PFSK-1 (cell line): Measurements from ENCODE around the gene MBTPS1.

ENCODE experiments used
- FOXP2 ChIP-seq: optimal IDR thresholded peaks from 2 replicates; pipeline ENCODE3; 2011; ENCODE audit warnings: borderline replicate concordance, control low read depth, inconsistent platforms; ENCODE audit not compliant: insufficient read depth; ENCODE audit errors: extremely low read length, extremely low read depth
- POLR2AphosphoS5 ChIP-seq: IDR thresholded peaks from 2 replicates; pipeline ENCODE4 v1.6.1; 2012; ENCODE audit warnings: low read depth, mild to moderate bottlenecking, control low read depth, low read length, moderate library complexity
- SIN3A ChIP-seq: IDR thresholded peaks from 2 replicates; pipeline ENCODE4 v1.6.1; 2012; ENCODE audit warnings: mild to moderate bottlenecking, low read length, moderate library complexity, borderline replicate concordance; ENCODE audit not compliant: insufficient read depth
- TAF1 ChIP-seq: IDR thresholded peaks from 2 replicates; pipeline ENCODE4 v1.6.1; 2012; ENCODE audit warnings: low read length, control low read depth, borderline replicate concordance; ENCODE audit not compliant: insufficient read depth
- TF ChIP-seq, protein P1 (sequence below), 2 experiments: IDR thresholded peaks; 2 replicates each; pipeline versions ENCODE4 v1.6.1 to v1.8.0; 2011 to 2012; ENCODE audit warnings: low read depth in 2 of 2, low read length in 2 of 2, control low read depth in 1 of 2, inconsistent platforms in 1 of 2, mild to moderate bottlenecking in 1 of 2, moderate library complexity in 1 of 2; ENCODE audit not compliant: insufficient read depth in 1 of 2

Gene MBTPS1

DNA sequence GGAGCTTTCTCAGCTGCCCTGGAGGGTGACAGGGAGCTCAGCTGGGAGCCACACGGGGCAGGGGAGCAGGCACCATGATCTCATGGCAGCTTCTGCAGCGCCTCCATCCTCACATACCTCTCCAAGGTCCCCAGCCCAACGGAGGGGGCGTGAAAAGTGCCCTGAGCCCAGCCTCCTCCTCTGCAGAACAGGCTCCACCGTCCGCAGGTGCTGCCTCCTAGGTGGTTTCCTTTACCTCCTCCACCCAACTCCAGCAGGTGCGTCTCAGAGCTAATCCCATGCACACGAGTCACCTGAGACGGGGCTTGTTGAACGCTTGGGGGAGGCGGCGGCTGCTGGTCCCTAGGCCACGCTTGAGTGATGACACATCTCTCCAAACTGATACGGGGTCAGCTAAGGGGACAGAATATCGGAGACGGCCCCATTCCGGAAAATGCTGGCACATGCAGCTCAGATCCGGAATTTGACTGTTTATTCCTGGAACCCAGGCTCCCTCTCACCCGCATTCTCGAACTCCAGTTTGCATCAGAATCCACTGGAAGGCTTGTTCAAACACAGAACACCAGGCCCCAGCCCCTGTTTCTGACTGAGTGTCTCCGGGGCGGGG is 73.8 kb downstream of the MBTPS1 start:
- TF ChIP-seq POLR2AphosphoS5, result no peak
- TF ChIP-seq SIN3A, result no peak
- no peak for TF ChIP-seq TAF1
- TF ChIP-seq FOXP2, result no peak
- TF ChIP-seq, protein P1, sequence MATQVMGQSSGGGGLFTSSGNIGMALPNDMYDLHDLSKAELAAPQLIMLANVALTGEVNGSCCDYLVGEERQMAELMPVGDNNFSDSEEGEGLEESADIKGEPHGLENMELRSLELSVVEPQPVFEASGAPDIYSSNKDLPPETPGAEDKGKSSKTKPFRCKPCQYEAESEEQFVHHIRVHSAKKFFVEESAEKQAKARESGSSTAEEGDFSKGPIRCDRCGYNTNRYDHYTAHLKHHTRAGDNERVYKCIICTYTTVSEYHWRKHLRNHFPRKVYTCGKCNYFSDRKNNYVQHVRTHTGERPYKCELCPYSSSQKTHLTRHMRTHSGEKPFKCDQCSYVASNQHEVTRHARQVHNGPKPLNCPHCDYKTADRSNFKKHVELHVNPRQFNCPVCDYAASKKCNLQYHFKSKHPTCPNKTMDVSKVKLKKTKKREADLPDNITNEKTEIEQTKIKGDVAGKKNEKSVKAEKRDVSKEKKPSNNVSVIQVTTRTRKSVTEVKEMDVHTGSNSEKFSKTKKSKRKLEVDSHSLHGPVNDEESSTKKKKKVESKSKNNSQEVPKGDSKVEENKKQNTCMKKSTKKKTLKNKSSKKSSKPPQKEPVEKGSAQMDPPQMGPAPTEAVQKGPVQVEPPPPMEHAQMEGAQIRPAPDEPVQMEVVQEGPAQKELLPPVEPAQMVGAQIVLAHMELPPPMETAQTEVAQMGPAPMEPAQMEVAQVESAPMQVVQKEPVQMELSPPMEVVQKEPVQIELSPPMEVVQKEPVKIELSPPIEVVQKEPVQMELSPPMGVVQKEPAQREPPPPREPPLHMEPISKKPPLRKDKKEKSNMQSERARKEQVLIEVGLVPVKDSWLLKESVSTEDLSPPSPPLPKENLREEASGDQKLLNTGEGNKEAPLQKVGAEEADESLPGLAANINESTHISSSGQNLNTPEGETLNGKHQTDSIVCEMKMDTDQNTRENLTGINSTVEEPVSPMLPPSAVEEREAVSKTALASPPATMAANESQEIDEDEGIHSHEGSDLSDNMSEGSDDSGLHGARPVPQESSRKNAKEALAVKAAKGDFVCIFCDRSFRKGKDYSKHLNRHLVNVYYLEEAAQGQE (IDR thresholded peaks at IDR 0.05; ENCODE audit: insufficient read depth in 1 of 2, low read depth in 2 of 2, low read length in 2 of 2), result no peak

DNA sequence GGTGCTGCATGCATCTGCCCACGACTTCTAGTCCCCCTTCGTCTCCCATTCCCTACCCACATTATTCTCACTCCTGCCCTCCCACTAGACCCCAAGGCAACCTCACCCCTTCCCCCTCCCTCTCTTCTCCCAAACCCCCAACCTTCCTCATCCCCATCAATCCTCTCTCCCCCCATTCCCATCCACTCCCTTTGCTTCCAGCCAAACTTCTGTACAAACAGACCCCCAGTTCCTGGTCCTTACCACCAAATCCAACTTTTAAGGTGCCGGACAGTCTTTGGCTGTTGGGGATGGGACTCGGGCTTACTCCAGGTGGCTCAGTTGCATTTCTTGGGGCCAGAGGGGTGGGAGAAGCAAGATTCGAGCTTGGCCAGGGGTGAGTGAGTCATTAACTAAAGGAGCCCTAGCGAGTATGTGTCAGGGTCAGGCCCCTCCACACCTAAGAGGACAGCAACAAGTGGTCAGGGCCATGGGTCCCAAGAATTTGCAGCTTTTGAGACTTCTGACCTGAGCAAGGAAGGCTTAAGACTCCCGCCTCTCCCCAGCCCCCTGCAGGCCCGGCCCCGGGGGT is 74.3 kb downstream of the MBTPS1 start, which contains the start of gene SLC38A8:
Gene SLC38A8 (minus strand): TSS at position 488 of the 571 bp plus-strand sequence. CDS start 638 bp downstream, outside the sequence.
- no peak for TF ChIP-seq SIN3A
- TF ChIP-seq TAF1, result no peak
- TF ChIP-seq, protein P1 (IDR thresholded peaks at IDR 0.05; ENCODE audit: insufficient read depth in 1 of 2, low read depth in 2 of 2, low read length in 2 of 2), result no peak
- no peak for TF ChIP-seq POLR2AphosphoS5
- TF ChIP-seq FOXP2, result no peak

DNA sequence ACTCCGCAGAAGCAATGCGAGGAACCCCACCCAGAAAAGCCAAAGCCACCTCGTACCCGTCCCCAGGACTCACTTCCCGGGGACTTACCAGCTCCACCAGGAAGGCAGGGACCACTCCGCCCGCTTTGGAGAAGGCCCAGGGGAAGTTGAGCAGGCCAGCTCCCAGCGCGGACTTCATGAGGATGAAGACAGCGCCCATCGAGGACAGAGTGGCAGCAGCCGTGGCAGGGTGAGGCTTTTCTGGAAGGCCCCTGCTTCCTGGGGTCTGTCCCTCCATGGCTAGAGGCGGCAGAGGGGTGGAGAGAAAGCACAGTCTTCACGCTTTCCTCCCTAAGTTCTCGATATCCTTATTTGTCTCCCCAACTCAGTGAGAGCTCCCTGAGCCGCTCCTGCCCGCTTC is 74.9 kb downstream of the MBTPS1 start:
- TF ChIP-seq SIN3A (no peak), TAF1 (no peak), FOXP2 (no peak), POLR2AphosphoS5 (no peak)
- TF ChIP-seq, protein P1 (IDR thresholded peaks at IDR 0.05; ENCODE audit: insufficient read depth in 1 of 2, low read depth in 2 of 2, low read length in 2 of 2), result no peak

DNA sequence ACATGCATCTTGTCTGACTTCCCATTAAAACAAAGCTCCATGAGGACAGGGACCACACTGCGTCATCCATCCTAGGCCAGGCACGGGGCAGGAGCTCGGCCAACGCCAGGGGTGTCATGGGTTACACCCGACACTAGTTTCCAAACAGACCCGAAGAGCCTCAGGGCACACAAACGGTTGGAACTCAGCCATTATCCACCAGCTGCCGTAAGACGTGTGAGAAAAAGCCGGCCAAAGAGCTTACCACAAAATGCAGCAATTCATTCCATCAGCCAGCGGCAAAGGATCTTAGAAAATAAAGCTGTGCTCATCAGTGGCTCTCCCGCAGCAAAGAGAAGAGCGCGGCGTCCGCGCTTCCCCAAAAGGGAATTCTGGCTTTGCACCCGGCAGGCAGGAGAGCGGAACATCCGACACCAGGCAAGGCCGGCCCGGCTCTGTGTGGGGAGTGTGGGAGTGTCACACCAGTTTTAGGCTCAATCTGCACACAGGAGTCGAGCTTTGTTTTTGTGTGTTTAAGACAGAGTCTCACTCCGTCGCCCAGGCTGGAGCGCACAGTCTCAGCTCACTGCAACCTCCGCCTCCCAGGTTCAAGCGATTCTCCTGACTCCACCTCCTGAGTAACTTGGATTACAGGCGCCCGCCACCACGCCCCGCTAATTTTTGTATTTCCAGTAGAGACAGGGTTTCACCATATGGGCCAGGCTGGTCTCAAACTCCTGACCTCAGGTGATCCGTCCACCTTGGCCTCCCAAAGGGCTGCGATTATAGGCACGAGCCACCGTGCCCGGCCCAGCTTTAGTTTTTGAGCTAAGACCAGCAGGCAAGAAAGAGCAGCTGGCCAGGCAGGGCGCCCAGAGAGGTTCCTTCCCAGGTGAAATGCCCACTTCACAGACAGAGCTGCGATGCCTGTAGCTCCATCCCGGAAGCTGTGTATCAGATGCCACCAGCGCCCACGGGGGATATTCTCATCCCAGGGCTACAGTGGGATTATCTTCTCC is 75.6 kb downstream of the MBTPS1 start:
- no peak for TF ChIP-seq FOXP2
- no peak for TF ChIP-seq POLR2AphosphoS5
- no peak for TF ChIP-seq SIN3A
- TF ChIP-seq TAF1, result no peak
- TF ChIP-seq, protein P1 (IDR thresholded peaks at IDR 0.05; ENCODE audit: insufficient read depth in 1 of 2, low read depth in 2 of 2, low read length in 2 of 2), result no peak
